Stimulated activated CD8-positive, alpha-beta memory T cell treated with anti-CD3 and anti-CD28 coated beads, Interleukin-4, amount 100 ng/mL, for 4 hours (primary cell): ENCODE results near the gene LGALSL.

Experiments used
- DNase-seq, 2 donors: peaks; one replicate each; pipeline ENCODE4 v3.0.0-alpha.2; 2020; ENCODE audit warnings: low read depth in 2 of 2, low spot score in 1 of 2

The LGALSL gene

GRCh38 chr2:64453770-64454385 is at the start of gene LGALSL:
Gene LGALSL (plus strand): TSS chr2:64454162. CDS start chr2:64454546, 384 bp downstream.
- DNase-seq, result no peak

GRCh38 chr2:64404743-64405142 is 49.2 kb upstream of the LGALSL start:
- DNase-seq, result no peak

GRCh38 chr2:64405581-64406406 is 48.2 kb upstream of the LGALSL start:
- no peak for DNase-seq

GRCh38 chr2:64406407-64406774 is 47.6 kb upstream of the LGALSL start:
- no peak for DNase-seq

GRCh38 chr2:64408031-64408430 is 45.9 kb upstream of the LGALSL start:
- no peak for DNase-seq

- no peak for DNase-seq
These were observed 43.3 kb upstream of the LGALSL start for GRCh38 chr2:64410671-64411070.

- DNase-seq, result no peak
These were observed 41.3 kb upstream of the LGALSL start for GRCh38 chr2:64412671-64413070.

GRCh38 chr2:64414736-64415435 is 39.1 kb upstream of the LGALSL start:
- no peak for DNase-seq

- DNase-seq, result no peak
These were observed 36.3 kb upstream of the LGALSL start for GRCh38 chr2:64417624-64418023.

- no peak for DNase-seq
These were observed 34.3 kb upstream of the LGALSL start for GRCh38 chr2:64419596-64420165.

GRCh38 chr2:64420677-64421076 is 33.3 kb upstream of the LGALSL start:
- DNase-seq, result no peak

GRCh38 chr2:64421201-64421600 is 32.8 kb upstream of the LGALSL start:
- no peak for DNase-seq

- no peak for DNase-seq
These were observed 31.5 kb upstream of the LGALSL start for GRCh38 chr2:64422466-64422865.

GRCh38 chr2:64423303-64423702 is 30.7 kb upstream of the LGALSL start:
- no peak for DNase-seq

- no peak for DNase-seq
These were observed 29.5 kb upstream of the LGALSL start for GRCh38 chr2:64424416-64424987.

- no peak for DNase-seq
These were observed 27.6 kb upstream of the LGALSL start for GRCh38 chr2:64426183-64426952.

GRCh38 chr2:64434039-64434657 is 19.8 kb upstream of the LGALSL start:
- no peak for DNase-seq

GRCh38 chr2:64437883-64438282 is 16.1 kb upstream of the LGALSL start:
- no peak for DNase-seq

GRCh38 chr2:64439194-64439593 is 14.8 kb upstream of the LGALSL start:
- no peak for DNase-seq

GRCh38 chr2:64440843-64441242 is 13.1 kb upstream of the LGALSL start:
- DNase-seq, result no peak
